Osteocyte (in vitro differentiated cells): Measurements from ENCODE around the gene CBL. TPM values are rescaled to one million over a fixed set of nuclear protein-coding genes. Genes with fewer than 3 reads are reported as not detected.

Source experiments
- DNase-seq: peaks from one replicate; pipeline ENCODE4 v3.0.0; 2021; ENCODE audit warnings: mixed read lengths; ENCODE audit not compliant: unreplicated experiment; ENCODE audit errors: extremely low spot score
- H3K27ac Mint-ChIP-seq: one replicate; pipeline ENCODE4 v1.8.0; 2021; ENCODE audit warnings: mild to moderate bottlenecking, mixed read lengths; ENCODE audit not compliant: unreplicated experiment
- H3K27me3 Mint-ChIP-seq: one replicate; pipeline ENCODE4 v1.8.0; 2021; ENCODE audit warnings: mixed read lengths; ENCODE audit not compliant: unreplicated experiment
- H3K36me3 Mint-ChIP-seq: one replicate; pipeline ENCODE4 v1.8.0; 2021; ENCODE audit warnings: mixed read lengths; ENCODE audit not compliant: unreplicated experiment
- H3K4me1 Mint-ChIP-seq: one replicate; pipeline ENCODE4 v1.8.0; 2021; ENCODE audit warnings: mixed read lengths; ENCODE audit not compliant: unreplicated experiment
- H3K4me3 Mint-ChIP-seq: one replicate; pipeline ENCODE4 v1.8.0; 2021; ENCODE audit warnings: mild to moderate bottlenecking, moderate library complexity, mixed read lengths; ENCODE audit not compliant: unreplicated experiment
- H3K9me3 Mint-ChIP-seq: one replicate; pipeline ENCODE4 v1.8.0; 2021; ENCODE audit warnings: mixed read lengths; ENCODE audit not compliant: unreplicated experiment
- CTCF ChIP-seq: fragments of 200-600 bp; sonication (generic); IDR thresholded peaks from 2 replicates; pipeline ENCODE4 v1.5.0; 2021; ENCODE audit warnings: antibody characterized with exemption, mild to moderate bottlenecking, moderate library complexity
- total RNA-seq: library from RNA; stranded (reverse); gene quantifications from 2 replicates; pipeline ENCODE4 v1.2.1, GENCODE V29; 2021

Gene CBL
- total RNA-seq, 1 donor from 2014 or later = 20.8 TPM

GRCh38 chr11:119290894-119291497, 84.9 kb downstream of the CBL start:
- no peaks in the 10 kb centered on the region for H3K27me3 Mint-ChIP-seq
- no peak for DNase-seq
- H3K9me3 Mint-ChIP-seq = no peaks in the 10 kb centered on the region
- H3K4me3 Mint-ChIP-seq = no peak overlapping the region
- no peak overlapping the region for H3K27ac Mint-ChIP-seq
- peaks cover 37% of the 10 kb centered on the region for H3K36me3 Mint-ChIP-seq
- no peaks in the 10 kb centered on the region for H3K4me1 Mint-ChIP-seq
- TF ChIP-seq CTCF = no peak

GRCh38 chr11:119293461-119293860, 87.3 kb downstream of the CBL start:
- peaks cover 47% of the 10 kb centered on the region for H3K36me3 Mint-ChIP-seq
- no peak for TF ChIP-seq CTCF
- H3K4me1 Mint-ChIP-seq = no peaks in the 10 kb centered on the region
- DNase-seq = no peak
- H3K27me3 Mint-ChIP-seq = no peaks in the 10 kb centered on the region
- no peaks in the 10 kb centered on the region for H3K9me3 Mint-ChIP-seq
- H3K27ac Mint-ChIP-seq = no peak overlapping the region
- no peak overlapping the region for H3K4me3 Mint-ChIP-seq

GRCh38 chr11:119295178-119295577, 89.0 kb downstream of the CBL start:
- no peaks in the 10 kb centered on the region for H3K4me1 Mint-ChIP-seq
- peaks cover 51% of the 10 kb centered on the region for H3K36me3 Mint-ChIP-seq
- no peaks in the 10 kb centered on the region for H3K27me3 Mint-ChIP-seq
- H3K27ac Mint-ChIP-seq = no peak overlapping the region
- H3K4me3 Mint-ChIP-seq = no peak overlapping the region
- no peak for DNase-seq
- H3K9me3 Mint-ChIP-seq = no peaks in the 10 kb centered on the region
- TF ChIP-seq CTCF = no peak

GRCh38 chr11:119297938-119298337, 91.8 kb downstream of the CBL start:
- no peak overlapping the region for H3K4me3 Mint-ChIP-seq
- H3K27me3 Mint-ChIP-seq = no peaks in the 10 kb centered on the region
- no peak overlapping the region for H3K27ac Mint-ChIP-seq
- DNase-seq = no peak
- TF ChIP-seq CTCF = no peak
- peaks cover 39% of the 10 kb centered on the region for H3K36me3 Mint-ChIP-seq
- no peaks in the 10 kb centered on the region for H3K9me3 Mint-ChIP-seq
- H3K4me1 Mint-ChIP-seq = no peaks in the 10 kb centered on the region

GRCh38 chr11:119298726-119299125, 92.6 kb downstream of the CBL start:
- Mint-ChIP-seq H3K4me1 (no peaks in the 10 kb centered on the region), H3K9me3 (no peaks in the 10 kb centered on the region), H3K4me3 (no peak overlapping the region), H3K36me3 (peaks cover 42% of the 10 kb centered on the region), H3K27me3 (no peaks in the 10 kb centered on the region), H3K27ac (no peak overlapping the region)
- no peak for DNase-seq
- no peak for TF ChIP-seq CTCF
